HepG2 (cell line): ENCODE results near the gene ZNF638. TPM values are rescaled to one million over a fixed set of nuclear protein-coding genes. Genes with fewer than 3 reads are reported as not detected.

ENCODE experiments used
- AGO1 ChIP-seq: fragments of 200-400 bp; formaldehyde crosslinking; IDR thresholded peaks from 2 replicates; pipeline ENCODE4 v1.6.1; 2017; ENCODE audit warnings: mild to moderate bottlenecking, low read depth, low read length, moderate library complexity; ENCODE audit not compliant: poor library complexity, severe bottlenecking
- ATF7-NPFF ChIP-seq: sonication (generic); formaldehyde crosslinking; IDR thresholded peaks from 2 replicates; pipeline ENCODE4 v1.8.1; 2023; ENCODE audit warnings: mild to moderate bottlenecking, low read depth, missing genetic modification reagents, moderate library complexity
- GABPA ChIP-seq, 2 experiments: IDR thresholded peaks; 2 replicates each; pipeline ENCODE4 v1.6.1; 2011 to 2016; ENCODE audit warnings: low read depth in 2 of 2, low read length in 1 of 2, missing biosample characterization in 1 of 2, missing genetic modification characterization in 1 of 2
- GTF2F1 ChIP-seq: fragments of 150-350 bp; IDR thresholded peaks from 2 replicates; pipeline ENCODE4 v1.6.1; 2014; ENCODE audit warnings: low read length
- MZF1 ChIP-seq: sonication (generic); formaldehyde crosslinking; IDR thresholded peaks from 2 replicates; pipeline ENCODE4 v1.8.1; 2023; ENCODE audit warnings: mild to moderate bottlenecking, missing genetic modification reagents, borderline replicate concordance
- NBN ChIP-seq: fragments of 450-650 bp; conservative IDR thresholded peaks from 2 replicates; pipeline ENCODE4 v1.6.1; 2017
- NPAS2 ChIP-seq: sonication (generic); formaldehyde crosslinking; IDR thresholded peaks from 2 replicates; pipeline ENCODE4 v1.8.0; 2022; ENCODE audit warnings: mild to moderate bottlenecking, missing genetic modification reagents, borderline replicate concordance
- NR2F2 ChIP-seq: IDR thresholded peaks from 2 replicates; pipeline ENCODE4 v1.6.1; 2012; ENCODE audit warnings: low read depth, inconsistent platforms, borderline replicate concordance
- PLSCR1 ChIP-seq: sonication (generic); formaldehyde crosslinking; IDR thresholded peaks from 2 replicates; pipeline ENCODE4 v1.5.0; 2020; ENCODE audit warnings: missing genetic modification reagents, mild to moderate bottlenecking, borderline replicate concordance
- PTBP1 ChIP-seq: fragments of 200-400 bp; formaldehyde crosslinking; IDR thresholded peaks from 2 replicates; pipeline ENCODE4 v1.6.1; 2018; ENCODE audit warnings: low read length, low read depth; ENCODE audit not compliant: poor library complexity, severe bottlenecking
- REPIN1 ChIP-seq: sonication (generic); formaldehyde crosslinking; IDR thresholded peaks from 2 replicates; pipeline ENCODE4 v1.8.0; 2022; ENCODE audit warnings: missing genetic modification reagents, low read depth, mild to moderate bottlenecking, borderline replicate concordance
- SAP130 ChIP-seq: IDR thresholded peaks from 2 replicates; pipeline ENCODE4 v1.6.1; 2016; ENCODE audit warnings: low read depth
- TERF1 ChIP-seq: sonication (generic); formaldehyde crosslinking; IDR thresholded peaks from 2 replicates; pipeline ENCODE4 v1.8.0; 2022; ENCODE audit warnings: mild to moderate bottlenecking, missing genetic modification reagents, moderate library complexity
- TRAFD1 ChIP-seq: sonication (generic); formaldehyde crosslinking; IDR thresholded peaks from 2 replicates; pipeline ENCODE4 v1.5.1; 2020; ENCODE audit warnings: missing genetic modification reagents, mild to moderate bottlenecking, borderline replicate concordance
- ZBTB42 ChIP-seq: sonication (generic); formaldehyde crosslinking; IDR thresholded peaks from 2 replicates; pipeline ENCODE4 v1.5.0; 2020; ENCODE audit warnings: mild to moderate bottlenecking, missing genetic modification reagents
- ZKSCAN1 ChIP-seq: fragments of 150-350 bp; IDR thresholded peaks from 2 replicates; pipeline ENCODE4 v1.6.1; 2014; ENCODE audit warnings: low read length
- ZMYM2 ChIP-seq: sonication (generic); formaldehyde crosslinking; IDR thresholded peaks from 2 replicates; pipeline ENCODE4 v1.8.0; 2022; ENCODE audit warnings: mild to moderate bottlenecking, missing genetic modification reagents
- ZNF124 ChIP-seq: sonication (generic); formaldehyde crosslinking; IDR thresholded peaks from 2 replicates; pipeline ENCODE4 v1.4.0; 2020; ENCODE audit warnings: missing genetic modification reagents
- ZNF225 ChIP-seq: sonication (generic); formaldehyde crosslinking; IDR thresholded peaks from 2 replicates; pipeline ENCODE4 v1.4.0; 2020; ENCODE audit warnings: mild to moderate bottlenecking, missing genetic modification reagents
- ZNF816 ChIP-seq: sonication (generic); formaldehyde crosslinking; IDR thresholded peaks from 2 replicates; pipeline ENCODE4 v1.8.0; 2022; ENCODE audit warnings: missing genetic modification reagents, mild to moderate bottlenecking, borderline replicate concordance
- polyA plus RNA-seq, 8 experiments: library from polyadenylated mRNA; depleted of rRNA in 3 of 8; stranded (reverse) in 7 of 8; unstranded in 1 of 8; fragments of >200 nt; fragmentation: Illumina TruSeq in 4 of 8; extraction: Trizol in 4 of 8; gene quantifications; 2 replicates each; pipeline versions ENCODE4 v1.2.1 to v1.2.3, GENCODE V29; 2011 to 2016; ENCODE audit warnings: low read depth in 4 of 8, missing spikeins in 1 of 8, mixed read lengths in 1 of 8; ENCODE audit not compliant: insufficient read depth in 1 of 8
- total RNA-seq, 5 experiments: library from RNA; depleted of rRNA; stranded (reverse); fragments of >200 nt; fragmentation: Illumina TruSeq; extraction: Trizol; gene quantifications; 2 replicates each; pipeline ENCODE4 v1.2.3, GENCODE V29; 2016; ENCODE audit warnings: low read depth in 1 of 5
- TF ChIP-seq, protein P1 (sequence below): sonication (generic); formaldehyde crosslinking; IDR thresholded peaks from 2 replicates; pipeline ENCODE4 v1.4.0; 2020; ENCODE audit warnings: mild to moderate bottlenecking, missing genetic modification reagents
- TF ChIP-seq, protein P2 (sequence below): sonication (generic); formaldehyde crosslinking; IDR thresholded peaks from 2 replicates; pipeline ENCODE4 v1.4.0; 2020; ENCODE audit warnings: missing genetic modification reagents

Gene ZNF638
- total and polyA plus RNA-seq, 2 of the 13 experiments (the other 11 are each of a cell fraction or from before 2014, with no cell fraction given) = 92.7 to 144 TPM

GRCh38 chr2:71466301-71467179 is 135.0 kb downstream of the ZNF638 start (continued):
- no peak for TF ChIP-seq SAP130
- TF ChIP-seq ZNF124 (CRISPR knock-in tag) = 0 out of 2 replicates have a peak, but pooled peaks have one; percentile 29
- TF ChIP-seq ZKSCAN1 = no peak
- TF ChIP-seq AGO1 = peak; percentile 16
- no peak for TF ChIP-seq TERF1 (CRISPR knock-in tag)
- TF ChIP-seq GTF2F1 = no peak
- no peak for TF ChIP-seq ZNF816 (CRISPR knock-in tag)
- TF ChIP-seq NBN = no peak
- TF ChIP-seq REPIN1 = no peak
- TF ChIP-seq, protein P1, sequence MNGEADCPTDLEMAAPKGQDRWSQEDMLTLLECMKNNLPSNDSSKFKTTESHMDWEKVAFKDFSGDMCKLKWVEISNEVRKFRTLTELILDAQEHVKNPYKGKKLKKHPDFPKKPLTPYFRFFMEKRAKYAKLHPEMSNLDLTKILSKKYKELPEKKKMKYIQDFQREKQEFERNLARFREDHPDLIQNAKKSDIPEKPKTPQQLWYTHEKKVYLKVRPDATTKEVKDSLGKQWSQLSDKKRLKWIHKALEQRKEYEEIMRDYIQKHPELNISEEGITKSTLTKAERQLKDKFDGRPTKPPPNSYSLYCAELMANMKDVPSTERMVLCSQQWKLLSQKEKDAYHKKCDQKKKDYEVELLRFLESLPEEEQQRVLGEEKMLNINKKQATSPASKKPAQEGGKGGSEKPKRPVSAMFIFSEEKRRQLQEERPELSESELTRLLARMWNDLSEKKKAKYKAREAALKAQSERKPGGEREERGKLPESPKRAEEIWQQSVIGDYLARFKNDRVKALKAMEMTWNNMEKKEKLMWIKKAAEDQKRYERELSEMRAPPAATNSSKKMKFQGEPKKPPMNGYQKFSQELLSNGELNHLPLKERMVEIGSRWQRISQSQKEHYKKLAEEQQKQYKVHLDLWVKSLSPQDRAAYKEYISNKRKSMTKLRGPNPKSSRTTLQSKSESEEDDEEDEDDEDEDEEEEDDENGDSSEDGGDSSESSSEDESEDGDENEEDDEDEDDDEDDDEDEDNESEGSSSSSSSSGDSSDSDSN (CRISPR knock-in tag) = peak; percentile 70; the same call in 1 of the 2 replicates
- no peak for TF ChIP-seq ZBTB42
- no peak for TF ChIP-seq ZMYM2
- no peak for TF ChIP-seq MZF1 (CRISPR knock-in tag)
- 0 out of 2 replicates have a peak, but pooled peaks have one; percentile 35 for TF ChIP-seq ZNF225
- TF ChIP-seq GABPA (IDR thresholded peaks at IDR 0.05; ENCODE audit: low read depth, low read length) = no peak
- TF ChIP-seq GABPA (CRISPR knock-in tag; IDR thresholded peaks at IDR 0.05; ENCODE audit: low read depth) = no peak
- TF ChIP-seq NPAS2 (CRISPR knock-in tag) = no peak
- TF ChIP-seq NR2F2 = no peak
- no peak for TF ChIP-seq PLSCR1 (CRISPR knock-in tag)
- TF ChIP-seq ATF7-NPFF (CRISPR knock-in tag) = peak; percentile 25; the same call in 1 of the 2 replicates
- TF ChIP-seq PTBP1 = no peak
- TF ChIP-seq TRAFD1 (CRISPR knock-in tag) = no peak
- TF ChIP-seq, protein P2, sequence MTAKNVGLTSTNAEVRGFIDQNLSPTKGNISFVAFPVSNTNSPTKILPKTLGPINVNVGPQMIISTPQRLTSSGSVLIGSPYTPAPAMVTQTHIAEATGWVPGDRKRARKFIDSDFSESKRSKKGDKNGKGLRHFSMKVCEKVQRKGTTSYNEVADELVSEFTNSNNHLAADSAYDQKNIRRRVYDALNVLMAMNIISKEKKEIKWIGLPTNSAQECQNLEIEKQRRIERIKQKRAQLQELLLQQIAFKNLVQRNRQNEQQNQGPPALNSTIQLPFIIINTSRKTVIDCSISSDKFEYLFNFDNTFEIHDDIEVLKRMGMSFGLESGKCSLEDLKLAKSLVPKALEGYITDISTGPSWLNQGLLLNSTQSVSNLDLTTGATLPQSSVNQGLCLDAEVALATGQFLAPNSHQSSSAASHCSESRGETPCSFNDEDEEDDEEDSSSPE (CRISPR knock-in tag) = peak; percentile 40; the same call in 1 of the 2 replicates
